ENCODE data around the gene ELAVL2.

Gene ELAVL2

GRCh38 chr9:23663946-23664345, 162.1 kb downstream of the ELAVL2 start:
- DNase-seq (ENCODE audit: low read depth in 1 of 2, low spot score in 1 of 2), result no peak

DNA sequence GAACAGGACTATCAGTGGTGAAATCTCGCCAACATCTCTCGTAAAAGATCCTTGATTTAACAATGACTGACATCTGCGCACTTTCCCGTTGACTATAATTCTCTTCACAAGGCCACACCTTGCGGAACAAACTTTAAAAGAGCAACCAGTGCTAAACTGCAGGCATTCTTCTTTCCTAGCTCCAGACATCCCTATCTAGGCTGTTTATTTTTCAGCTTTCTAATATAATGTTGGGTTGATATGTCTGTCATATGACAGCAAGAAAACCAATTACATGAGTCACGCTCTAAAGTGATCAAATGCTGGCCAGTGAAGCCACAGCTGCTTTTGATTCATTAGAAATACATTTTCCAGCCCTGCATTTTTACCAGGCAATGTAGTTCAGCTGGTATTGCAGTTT, 162.5 kb downstream of the ELAVL2 start:
- DNase-seq (ENCODE audit: low read depth in 1 of 2, low spot score in 1 of 2), result no peak

GRCh38 chr9:23663125-23663524, 162.9 kb downstream of the ELAVL2 start:
- no peak for DNase-seq (ENCODE audit: low read depth in 1 of 2, low spot score in 1 of 2)

- no peak for DNase-seq (ENCODE audit: low read depth in 1 of 2, low spot score in 1 of 2)
These were observed 163.7 kb downstream of the ELAVL2 start for GRCh38 chr9:23662320-23662719.

GRCh38 chr9:23659346-23660006, 166.6 kb downstream of the ELAVL2 start:
- no peak for DNase-seq (ENCODE audit: low read depth in 1 of 2, low spot score in 1 of 2)

DNA sequence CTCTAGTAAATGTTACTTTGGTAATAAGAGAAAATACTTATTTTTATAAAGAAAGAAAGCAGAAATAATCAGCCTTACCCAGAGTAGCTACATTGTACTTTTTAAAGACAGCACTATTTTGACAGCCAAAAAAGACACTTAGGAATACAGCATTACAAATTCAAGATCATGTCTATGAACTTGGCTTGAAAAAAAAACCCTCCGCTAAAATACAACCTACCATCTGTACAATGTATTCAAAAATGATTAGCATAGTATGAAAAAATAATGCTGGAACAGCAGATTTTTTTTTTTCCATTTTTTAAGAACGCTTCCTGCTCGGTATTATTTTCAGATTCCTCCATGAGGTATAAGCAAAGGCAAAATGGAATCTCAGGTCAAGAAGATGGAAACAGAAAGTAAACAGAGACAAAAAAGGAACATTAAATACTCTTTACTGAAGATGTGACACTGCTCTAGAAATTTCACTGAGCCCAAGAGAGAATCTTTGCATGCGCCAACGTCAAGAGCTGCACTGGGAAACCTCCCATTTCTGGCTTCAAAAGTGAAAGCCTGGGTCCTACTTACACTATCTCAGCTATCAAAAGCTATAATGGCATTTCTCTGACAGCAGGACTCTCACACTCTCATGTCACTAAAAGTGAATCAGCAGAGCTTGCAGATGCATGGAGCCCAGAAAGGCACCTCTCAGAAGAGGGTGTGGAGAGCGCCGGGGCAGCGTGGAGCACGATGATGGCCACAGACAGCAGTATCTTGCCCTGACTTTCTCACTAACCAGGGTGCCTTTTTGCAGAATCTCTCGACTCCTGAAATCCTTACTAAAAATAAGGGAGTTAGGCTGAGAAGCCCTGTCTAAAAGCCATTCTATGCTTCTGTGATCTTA, 167.4 kb downstream of the ELAVL2 start:
- DNase-seq (ENCODE audit: low read depth in 1 of 2, low spot score in 1 of 2), result no peak

- DNase-seq (ENCODE audit: low read depth in 1 of 2, low spot score in 1 of 2), result no peak
These were observed 175.0 kb downstream of the ELAVL2 start for GRCh38 chr9:23651051-23651450.

DNA sequence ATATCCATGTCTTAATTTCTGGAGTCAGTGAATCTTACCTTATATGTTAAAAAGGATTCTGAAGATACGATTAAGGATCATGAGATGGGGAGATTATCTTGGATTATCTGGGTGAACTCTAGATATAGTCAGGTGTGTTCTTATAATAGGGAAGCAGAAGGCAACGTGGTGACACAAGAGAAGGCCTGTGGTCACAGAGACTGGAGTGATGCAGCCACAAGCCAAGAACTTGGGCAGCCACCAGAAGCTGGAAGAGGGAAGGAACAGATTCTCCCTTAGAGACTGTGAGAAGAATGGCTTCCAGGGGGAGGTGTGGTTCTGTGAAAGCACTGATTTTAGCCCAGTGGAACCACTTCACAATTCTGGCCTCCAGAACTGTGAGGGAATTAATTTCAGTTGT, 177.4 kb downstream of the ELAVL2 start:
- no peak for DNase-seq (ENCODE audit: low read depth in 1 of 2, low spot score in 1 of 2)

DNA sequence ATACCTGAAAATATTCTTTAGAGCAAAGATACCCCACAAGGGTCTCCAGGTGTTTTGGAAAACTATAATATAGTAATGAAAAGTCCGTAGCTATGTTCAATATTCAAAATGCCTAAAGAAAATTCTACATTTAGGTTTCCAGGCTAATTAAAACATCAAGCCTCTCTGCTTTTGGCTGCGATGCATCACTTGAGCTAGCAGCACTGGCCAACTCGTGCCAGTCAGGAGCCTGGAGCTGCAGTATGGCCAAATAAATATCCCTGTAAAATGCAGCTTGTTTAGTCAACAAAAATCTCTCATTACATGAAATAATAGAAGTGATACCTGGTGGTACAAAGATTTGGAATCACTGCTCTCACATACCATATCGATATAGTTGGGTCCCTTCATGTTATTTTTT, 181.1 kb downstream of the ELAVL2 start:
- DNase-seq (ENCODE audit: low read depth in 1 of 2, low spot score in 1 of 2), result no peak

DNA sequence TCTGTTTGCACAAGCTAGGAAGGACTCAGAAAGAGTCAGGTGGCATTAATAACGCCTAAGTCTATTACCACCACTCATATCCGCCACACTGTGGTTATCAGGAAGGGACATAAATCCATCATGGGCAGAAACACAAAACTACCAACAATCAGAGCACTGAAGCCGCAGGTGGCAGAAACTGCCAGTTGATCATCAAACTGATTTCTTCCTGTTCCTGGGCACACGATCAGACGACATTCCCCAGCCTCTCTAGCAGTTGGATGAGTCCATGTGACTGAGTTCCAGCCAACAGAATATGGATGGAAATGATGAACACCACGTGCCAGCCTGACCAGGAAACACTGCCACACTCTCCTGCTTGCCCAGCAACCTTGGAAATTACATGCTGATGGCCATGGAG, 181.7 kb downstream of the ELAVL2 start:
- no peak for DNase-seq (ENCODE audit: low read depth in 1 of 2, low spot score in 1 of 2)

DNA sequence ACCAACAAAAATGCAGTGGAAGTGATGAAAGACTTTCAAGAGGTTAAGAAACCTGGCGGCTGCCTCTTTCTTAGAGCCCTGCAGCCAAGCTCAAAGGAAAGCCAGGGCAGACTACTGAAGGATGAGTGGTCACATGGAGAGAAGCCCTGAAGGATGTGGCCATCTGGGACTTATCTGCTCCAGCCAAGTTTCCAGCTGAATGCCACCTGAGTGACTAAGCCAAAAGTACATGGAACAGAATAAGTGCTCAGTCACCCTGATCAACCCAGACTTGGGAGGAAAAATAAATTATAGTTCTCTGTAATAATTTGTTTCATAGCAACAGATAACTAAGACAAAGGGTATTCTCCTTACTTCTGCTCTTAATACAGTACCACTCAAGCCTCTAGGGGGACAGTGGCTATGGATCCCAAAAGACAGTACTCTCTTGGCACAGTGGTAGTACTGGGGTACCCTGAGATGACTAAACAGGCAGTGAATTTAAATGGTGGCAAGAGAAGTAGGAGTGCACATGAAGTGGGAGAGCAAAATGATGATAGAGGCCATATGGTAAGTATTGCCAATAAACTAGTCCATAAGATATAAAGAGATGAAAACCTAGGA, 182.3 kb downstream of the ELAVL2 start:
- no peak for DNase-seq (ENCODE audit: low read depth in 1 of 2, low spot score in 1 of 2)
